GM19025 (cell line): Measurements from ENCODE around the gene FCGR3A.

Source experiments
- ATAC-seq: cut with Tn5 transposase; IDR thresholded peaks from one replicate; pipeline ENCODE4 v1.9.1; 2021; ENCODE audit warnings: mild to moderate bottlenecking, low read depth, moderate library complexity; ENCODE audit not compliant: unreplicated experiment

FCGR3A gene

DNA sequence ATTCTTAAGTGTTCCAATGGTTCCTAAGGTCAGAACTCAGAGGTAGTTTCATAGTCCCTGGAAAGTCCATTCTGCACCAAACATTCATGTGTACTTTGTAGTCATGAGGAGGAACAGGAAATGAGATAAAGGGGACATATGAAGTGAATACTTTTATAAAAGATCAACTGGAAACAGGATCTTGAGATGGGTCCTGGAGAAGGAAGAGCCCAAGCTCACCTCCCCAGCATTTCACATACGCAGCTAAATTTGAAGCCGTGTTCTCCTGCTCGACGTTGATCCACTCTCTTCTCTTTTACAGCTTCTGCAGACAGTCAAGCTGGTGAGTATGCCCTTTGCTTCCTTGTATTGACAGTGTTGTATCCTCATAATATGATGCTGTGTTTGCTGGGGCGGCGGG, 43.9 kb downstream of the FCGR3A start:
- ATAC-seq: no peak

DNA sequence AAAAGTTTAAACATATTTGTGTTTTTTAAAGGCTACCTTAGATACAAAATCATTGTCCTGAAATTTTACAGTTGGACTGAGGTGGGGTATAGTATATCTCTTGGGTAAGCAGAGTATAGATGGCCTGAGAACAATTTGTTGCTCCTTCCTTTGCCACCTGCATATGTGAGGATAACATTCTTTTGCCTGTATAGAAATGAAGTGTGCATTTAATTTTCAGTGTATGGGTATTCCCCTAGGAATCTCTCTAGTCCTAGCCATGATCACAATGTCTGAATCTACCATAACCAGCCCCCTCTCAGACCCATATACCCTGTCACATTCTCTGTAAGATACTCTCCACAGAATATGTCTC, 46.2 kb downstream of the FCGR3A start:
- no peak for ATAC-seq

DNA sequence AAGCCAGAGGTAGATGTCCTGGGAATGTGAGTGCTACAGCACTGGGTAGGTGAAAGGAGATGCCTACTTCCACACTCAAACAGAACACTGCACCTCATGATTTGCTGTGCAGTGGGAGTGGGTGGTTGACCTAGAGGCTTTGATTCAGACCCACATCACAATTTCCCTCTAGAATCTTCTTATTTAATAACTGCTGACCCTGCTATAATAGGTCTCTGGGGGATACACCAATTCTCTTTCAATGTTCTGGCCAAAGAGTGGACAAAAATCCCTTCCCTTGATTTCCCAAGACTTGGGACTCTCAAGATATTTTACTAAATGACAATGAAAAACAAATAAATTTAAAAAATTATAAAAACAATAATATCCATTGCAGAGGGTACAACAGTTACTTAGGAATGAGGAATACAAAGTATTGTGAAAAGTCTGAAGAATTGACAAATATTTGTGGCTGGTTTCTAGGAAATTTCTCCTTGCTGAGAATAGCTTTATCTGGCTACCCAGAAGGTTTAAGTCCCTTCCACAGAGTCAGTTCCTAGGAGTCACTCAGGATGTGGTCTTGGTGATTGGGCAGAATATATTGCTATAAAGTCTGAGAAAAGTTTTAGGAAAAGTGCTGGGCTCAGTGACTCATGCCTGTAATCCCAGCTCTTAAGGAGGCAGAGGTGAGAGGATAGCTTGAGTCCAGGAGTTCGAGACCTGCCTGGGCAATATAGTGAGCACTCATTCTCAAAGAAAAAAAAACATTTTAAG, 46.8 kb downstream of the FCGR3A start:
- ATAC-seq: no peak

DNA sequence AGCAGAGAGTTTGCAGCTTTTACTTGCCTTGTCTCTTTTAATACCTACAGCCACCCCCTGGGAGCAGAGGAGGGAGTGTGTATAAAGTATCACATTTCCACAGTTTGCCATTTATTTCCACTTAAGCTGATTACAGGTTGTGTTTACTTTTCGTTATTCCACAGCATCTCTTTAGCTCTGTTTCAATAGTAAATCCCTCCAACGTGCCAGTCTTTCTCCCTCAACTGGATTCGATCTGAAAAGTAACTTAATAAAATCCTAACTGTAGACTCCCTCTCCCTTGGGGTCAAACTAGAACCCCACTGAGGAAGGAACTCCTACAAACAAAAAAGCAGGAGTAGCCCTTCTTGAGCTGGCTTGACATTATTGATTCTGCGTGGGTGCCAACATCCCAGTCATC, 47.4 kb downstream of the FCGR3A start:
- no peak for ATAC-seq

DNA sequence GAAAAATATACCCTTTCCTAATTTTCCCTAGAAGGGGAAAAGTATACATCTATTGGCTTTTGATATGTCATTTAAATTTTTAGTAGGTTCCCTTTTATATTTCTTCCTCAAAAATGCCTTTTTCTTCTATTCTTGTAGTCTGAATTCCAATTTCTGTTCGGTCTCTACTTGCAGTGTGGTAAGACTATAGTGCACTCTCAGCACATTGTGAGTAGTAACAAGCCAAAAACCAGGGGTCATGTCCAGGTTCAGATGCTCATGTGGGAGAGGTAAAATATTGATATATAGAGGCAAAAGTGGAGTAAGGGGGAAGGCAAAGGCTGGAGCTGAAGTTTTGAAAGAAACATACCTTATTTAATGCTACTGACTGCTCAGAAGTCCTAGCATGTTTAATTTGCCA, 48.4 kb downstream of the FCGR3A start:
- no peak for ATAC-seq

DNA sequence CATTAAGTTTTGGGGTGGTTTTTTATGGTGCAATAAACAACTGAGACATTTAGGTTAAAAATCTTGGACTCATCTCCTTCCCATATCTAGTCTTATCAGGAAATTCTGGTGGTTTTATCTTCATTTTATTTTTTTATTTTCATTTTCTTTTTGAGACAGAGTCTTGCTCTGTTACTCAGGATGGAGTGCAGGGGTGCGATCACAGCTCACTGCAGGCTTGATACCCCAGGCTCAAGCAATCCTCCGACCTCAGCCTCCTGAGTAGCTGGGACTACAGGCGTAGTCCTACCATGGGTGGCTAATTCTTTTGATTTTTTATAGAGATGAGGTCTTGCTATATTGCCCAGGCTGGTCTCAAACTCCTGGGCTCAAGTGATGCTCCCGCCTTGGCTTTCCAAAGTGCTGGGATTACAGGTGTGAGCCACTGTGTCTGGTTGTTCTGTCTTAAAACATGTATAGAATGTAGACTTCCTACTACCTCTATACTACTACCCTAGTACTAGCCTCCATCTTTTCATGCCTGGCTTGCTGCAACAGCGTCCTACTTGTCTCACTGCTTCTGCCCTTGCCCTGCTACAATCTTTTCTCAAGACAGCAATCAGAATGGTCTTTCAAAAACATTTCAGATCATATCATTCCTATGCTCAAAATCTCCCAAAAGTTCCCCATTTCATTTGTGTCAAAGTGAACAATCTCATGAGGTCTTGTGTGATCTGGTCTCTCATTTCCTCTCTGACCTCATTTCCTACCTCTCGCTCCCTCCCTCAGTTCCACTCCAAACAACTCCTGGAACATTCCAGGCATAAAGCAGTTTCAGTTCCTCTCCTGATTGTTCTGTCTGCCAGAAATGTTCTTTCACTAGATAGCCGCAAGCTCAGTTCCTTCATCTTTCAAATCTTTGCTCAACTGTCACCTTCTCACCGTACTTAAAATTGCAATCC, 50.2 kb downstream of the FCGR3A start:
- no peak for ATAC-seq

DNA sequence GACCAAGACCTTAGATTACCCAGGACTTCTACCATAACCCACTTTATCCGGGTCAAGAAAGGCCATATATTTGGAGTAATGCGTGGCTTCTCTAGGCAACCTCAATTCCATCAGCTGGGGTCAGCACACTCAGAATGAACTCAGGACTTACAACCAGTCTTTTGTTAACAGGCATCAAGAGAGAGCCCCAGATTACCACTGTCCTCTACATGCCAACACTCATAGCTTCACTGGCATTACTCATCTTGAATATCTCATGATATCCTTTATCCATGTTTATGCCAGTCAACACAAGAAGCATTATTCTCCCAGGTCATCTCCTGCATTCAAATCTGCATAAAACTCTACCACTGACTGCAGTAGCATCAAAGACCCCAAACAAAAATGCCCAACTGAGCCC, 51.0 kb downstream of the FCGR3A start:
- no peak for ATAC-seq

DNA sequence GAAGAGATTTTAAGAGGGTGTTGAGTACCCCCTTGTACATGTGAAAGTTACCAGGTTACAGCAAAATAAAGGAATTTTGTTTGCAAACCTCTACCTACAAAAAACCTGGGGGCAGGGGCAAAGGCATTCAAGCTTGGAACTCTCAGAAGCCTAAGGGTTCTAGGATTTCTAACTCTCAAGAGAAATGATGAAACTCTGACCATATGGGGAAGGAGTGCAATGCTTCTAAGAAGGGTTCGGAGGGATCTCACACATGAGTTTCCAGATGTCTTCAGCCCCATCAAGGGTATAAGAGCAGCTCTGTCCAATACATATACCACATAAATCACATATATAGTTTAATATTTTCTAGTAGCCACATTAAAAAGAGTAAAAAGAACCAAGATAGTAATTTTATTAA, 51.7 kb downstream of the FCGR3A start:
- ATAC-seq: no peak

DNA sequence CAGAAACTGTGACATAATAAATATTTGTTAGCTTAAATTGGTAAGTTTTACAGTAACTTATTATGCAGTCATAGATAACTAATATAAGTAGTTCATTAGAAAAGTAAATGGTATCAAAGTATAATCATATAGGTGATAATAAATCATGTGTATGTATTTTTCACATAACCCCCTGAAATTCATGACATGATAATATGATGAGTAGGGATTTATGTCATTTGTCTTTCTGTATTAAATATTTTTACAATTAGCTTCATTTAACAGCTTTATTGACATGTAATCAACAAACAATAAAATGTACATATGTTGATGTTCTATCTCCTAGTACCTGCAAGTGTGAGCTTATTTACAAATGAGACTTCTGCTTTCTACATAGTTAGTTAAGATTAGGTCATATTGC, 54.1 kb downstream of the FCGR3A start:
- no peak for ATAC-seq

DNA sequence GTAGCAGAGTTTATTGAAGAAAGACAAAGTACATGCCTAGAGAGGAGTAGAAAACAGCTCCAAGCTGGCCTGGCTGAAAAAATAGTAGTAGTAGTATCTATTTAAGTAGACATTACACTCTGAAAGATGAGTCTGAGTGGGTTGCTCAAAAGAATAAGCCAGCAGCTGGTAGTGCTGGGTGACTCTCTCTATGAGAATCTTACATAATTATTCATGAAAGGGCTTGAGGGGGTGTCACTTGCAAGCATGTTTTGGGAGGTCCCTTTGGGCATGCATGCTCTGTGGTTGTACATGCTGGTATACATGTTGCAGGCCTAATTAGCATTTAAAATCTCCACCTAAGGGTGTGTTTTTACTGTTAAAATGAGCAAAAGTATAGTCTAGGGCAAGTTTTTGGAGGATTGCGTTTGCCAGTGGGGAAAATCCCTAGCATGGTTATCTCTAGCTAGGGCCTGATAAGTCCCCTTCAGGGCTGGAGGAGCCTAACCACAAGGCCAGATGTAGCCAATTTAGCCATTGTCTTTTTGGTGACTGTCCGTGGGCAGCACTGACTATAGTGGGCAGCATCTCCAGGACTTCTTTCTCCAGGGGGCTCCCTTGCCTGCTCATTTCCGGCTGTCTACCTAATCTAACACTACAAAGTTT, 55.4 kb downstream of the FCGR3A start:
- ATAC-seq: no peak

DNA sequence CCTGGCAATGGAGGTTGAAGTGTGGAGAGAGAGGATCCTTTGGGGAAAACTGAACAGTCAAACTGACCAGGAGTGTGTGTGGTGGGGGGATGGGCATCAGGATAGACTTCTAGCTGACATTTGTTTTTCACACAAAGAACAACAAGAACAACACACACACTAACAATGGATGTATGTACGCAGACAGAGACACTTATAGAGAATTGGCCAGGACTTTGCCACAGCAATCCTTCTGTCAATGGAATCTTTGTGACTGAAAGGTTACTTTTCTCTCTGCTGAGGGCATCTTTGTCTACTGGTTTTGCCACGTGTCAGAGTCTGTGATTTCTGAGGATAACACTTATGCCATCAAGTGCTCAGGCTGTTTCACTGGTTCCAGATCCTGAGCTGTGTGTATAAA, 56.8 kb downstream of the FCGR3A start:
- no peak for ATAC-seq
